ENCODE results near the gene CD9.
"Not testable (repeated sequence)": the region's sequence is repeated elsewhere in the genome, so short reads cannot be mapped to it uniquely, and the experiment has no call there.

Gene CD9, protein sequence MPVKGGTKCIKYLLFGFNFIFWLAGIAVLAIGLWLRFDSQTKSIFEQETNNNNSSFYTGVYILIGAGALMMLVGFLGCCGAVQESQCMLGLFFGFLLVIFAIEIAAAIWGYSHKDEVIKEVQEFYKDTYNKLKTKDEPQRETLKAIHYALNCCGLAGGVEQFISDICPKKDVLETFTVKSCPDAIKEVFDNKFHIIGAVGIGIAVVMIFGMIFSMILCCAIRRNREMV

DNA sequence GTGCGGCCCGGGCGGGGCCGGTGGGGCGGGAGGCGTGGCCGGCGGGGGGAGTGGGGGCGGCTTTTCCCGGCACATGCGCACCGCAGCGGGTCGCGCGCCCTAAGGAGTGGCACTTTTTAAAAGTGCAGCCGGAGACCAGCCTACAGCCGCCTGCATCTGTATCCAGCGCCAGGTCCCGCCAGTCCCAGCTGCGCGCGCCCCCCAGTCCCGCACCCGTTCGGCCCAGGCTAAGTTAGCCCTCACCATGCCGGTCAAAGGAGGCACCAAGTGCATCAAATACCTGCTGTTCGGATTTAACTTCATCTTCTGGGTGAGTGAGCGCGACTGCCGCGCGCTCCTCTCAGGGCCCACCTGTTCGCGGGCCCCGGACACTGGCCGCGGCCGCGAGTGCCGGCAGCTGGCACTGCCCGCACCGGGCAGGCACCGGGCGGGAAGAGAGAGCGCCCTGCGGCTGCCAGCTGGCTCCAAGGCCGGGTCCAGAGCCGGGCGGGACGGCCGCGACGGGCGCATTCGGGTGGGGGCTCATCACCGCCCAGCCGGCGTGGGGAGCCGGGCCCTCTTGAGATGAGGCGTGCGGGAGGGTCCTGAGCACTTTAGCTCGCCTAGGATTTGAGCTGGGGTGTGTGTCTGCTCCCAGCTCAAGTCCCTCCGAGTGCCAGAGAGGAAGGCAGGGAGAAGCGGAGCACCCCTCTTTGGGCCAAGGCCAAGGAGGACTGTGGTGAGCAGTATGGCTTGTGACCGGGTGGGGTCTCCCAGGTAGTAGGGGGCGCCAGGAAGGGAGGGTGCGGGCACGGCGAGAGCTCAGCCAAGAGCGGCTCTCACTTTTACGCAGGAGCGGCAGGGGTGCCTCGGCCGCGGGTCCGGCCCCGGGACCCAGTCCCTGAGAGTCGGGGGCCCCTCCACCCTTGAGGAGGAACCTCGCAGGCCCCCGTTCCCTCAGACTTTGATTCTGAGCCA lies at the start of gene CD9:
Gene CD9 (plus strand): TSS at position 145 of the 957 bp plus-strand sequence. CDS start 100 bp downstream, at position 245.
- POLR2A ChIA-PET = no interaction called here
- peak; percentile 52 for DNase-seq (ENCODE audit: extremely low spot score)
- CTCF ChIA-PET = interaction anchor here (1.2 to 2.0 kb wide), 4 partner anchors 26 to 78 kb away, joined by 3 to 10 read pairs (median 4); no protein-coding TSS in a partner anchor
- TF ChIP-seq, protein P1, sequence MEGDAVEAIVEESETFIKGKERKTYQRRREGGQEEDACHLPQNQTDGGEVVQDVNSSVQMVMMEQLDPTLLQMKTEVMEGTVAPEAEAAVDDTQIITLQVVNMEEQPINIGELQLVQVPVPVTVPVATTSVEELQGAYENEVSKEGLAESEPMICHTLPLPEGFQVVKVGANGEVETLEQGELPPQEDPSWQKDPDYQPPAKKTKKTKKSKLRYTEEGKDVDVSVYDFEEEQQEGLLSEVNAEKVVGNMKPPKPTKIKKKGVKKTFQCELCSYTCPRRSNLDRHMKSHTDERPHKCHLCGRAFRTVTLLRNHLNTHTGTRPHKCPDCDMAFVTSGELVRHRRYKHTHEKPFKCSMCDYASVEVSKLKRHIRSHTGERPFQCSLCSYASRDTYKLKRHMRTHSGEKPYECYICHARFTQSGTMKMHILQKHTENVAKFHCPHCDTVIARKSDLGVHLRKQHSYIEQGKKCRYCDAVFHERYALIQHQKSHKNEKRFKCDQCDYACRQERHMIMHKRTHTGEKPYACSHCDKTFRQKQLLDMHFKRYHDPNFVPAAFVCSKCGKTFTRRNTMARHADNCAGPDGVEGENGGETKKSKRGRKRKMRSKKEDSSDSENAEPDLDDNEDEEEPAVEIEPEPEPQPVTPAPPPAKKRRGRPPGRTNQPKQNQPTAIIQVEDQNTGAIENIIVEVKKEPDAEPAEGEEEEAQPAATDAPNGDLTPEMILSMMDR (IDR thresholded peaks at IDR 0.05; ENCODE audit: control extremely low read depth, extremely low read depth, low read depth, missing control alignments) = no peak

DNA sequence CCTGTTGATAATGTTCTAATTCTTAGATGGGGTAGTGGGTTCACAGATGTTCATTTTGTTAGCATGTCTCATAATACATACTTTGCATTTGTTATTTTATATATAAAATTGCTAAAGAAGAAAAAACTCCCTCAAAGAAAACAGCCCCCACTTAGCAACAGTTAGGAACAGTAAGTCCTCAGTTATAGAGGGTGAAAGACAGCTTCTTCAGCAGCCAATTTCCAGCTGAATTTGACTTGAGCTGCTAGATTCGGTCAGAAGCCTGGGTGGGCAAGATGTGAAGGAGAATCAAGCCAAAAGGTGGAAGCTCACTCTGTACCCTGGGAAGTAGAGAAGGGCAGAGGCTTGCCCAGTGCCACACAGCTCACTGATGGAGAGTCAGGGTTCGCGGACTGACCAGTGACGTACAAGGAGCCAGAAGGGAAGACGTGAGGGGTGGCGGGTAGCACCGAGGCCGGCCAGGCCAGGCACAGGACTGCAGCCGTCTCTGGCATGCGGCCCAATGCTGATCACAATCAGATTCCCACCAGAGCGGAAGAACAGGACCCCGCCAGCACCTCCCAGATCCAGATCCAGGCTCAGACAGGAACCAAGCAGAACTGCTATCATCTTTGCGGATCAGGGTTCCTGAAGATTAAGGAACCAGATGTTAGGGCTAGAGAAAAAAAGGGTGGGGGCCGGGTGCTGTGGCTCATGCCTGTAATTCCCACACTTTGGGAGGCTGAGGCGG lies 45.3 kb upstream of the CD9 start:
- DNase-seq (ENCODE audit: extremely low spot score) = no peak
- ChIA-PET POLR2A (no interaction called here), CTCF (interaction anchor here (0.9 to 1.3 kb wide), 2 partner anchors 12 to 13 kb away, joined by 3 to 4 read pairs; no protein-coding TSS in a partner anchor)
- TF ChIP-seq, protein P1 (IDR thresholded peaks at IDR 0.05; ENCODE audit: control extremely low read depth, extremely low read depth, low read depth, missing control alignments) = no peak

DNA sequence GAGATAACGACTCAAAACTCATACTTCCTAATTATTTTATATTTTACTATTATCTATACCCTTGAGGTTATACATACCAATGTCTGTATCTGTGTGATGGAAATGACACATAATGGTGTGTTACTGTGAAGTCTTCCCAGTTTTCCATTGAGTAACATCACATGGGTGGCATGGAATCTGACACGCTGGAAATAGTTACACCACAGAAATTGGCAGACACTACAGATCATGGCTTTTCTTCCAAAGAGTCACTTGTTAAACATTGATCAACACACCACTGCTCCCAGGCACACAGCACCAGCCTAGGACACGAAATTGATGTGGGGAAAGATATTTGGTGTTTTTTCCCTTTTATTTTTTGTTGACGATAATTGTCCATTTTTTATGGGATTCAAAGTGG lies 42.7 kb upstream of the CD9 start:
- CTCF ChIA-PET = interaction anchor here (1.0 kb wide), 1 partner anchor 11 kb away, joined by 3 read pairs; no protein-coding TSS in a partner anchor
- TF ChIP-seq, protein P1 (IDR thresholded peaks at IDR 0.05; ENCODE audit: control extremely low read depth, extremely low read depth, low read depth, missing control alignments) = no peak
- no peak for DNase-seq (ENCODE audit: extremely low spot score)
- POLR2A ChIA-PET = no interaction called here

DNA sequence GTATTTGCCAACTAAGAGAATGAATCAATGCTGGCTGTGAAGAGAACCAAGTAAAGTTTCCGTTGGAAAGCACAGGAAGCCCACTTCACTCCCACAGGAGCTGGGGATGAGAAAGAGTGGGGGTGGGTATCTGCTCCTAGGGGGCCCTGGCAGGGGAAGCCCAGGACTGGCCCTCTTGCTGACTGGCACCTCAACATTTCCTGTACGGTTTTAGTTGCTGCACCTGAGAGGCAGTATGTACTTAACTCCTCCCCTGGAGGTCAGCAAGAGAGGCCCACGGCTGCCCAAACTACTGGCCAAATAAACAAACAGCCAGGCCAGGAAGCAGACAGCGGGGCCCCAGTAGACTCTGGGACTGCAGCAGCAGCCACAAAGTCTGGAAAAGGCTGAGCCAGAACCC lies 41.9 kb upstream of the CD9 start:
- DNase-seq (ENCODE audit: extremely low spot score) = no peak
- POLR2A ChIA-PET = no interaction called here
- CTCF ChIA-PET = interaction anchor here (1.3 kb wide), 1 partner anchor 10 kb away, joined by 4 read pairs; no protein-coding TSS in a partner anchor
- TF ChIP-seq, protein P1 (IDR thresholded peaks at IDR 0.05; ENCODE audit: control extremely low read depth, extremely low read depth, low read depth, missing control alignments) = no peak

DNA sequence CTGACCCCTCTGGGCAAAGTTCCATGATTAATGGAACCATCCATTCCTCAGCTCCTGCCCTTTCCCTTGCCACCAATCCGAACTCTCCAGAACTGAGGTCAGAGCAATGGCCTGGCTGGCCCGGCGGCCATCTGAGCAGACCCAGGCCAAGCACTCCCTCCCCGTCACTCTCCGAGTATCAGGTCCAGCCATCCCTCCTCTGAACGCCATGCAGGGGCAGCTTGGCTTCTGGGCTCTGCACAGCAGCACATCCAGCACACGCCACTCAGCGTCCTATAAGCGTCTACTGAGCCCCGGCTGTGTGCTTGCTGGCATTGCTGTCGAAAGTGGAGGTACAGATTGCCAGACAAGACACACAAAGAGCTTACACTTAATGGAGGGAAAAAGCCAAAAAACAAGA lies 41.5 kb upstream of the CD9 start:
- CTCF ChIA-PET = interaction anchor here (1.3 kb wide), 1 partner anchor 9 kb away, joined by 4 read pairs; no protein-coding TSS in a partner anchor
- DNase-seq (ENCODE audit: extremely low spot score) = no peak
- POLR2A ChIA-PET = no interaction called here
- TF ChIP-seq, protein P1 (IDR thresholded peaks at IDR 0.05; ENCODE audit: control extremely low read depth, extremely low read depth, low read depth, missing control alignments) = no peak

DNA sequence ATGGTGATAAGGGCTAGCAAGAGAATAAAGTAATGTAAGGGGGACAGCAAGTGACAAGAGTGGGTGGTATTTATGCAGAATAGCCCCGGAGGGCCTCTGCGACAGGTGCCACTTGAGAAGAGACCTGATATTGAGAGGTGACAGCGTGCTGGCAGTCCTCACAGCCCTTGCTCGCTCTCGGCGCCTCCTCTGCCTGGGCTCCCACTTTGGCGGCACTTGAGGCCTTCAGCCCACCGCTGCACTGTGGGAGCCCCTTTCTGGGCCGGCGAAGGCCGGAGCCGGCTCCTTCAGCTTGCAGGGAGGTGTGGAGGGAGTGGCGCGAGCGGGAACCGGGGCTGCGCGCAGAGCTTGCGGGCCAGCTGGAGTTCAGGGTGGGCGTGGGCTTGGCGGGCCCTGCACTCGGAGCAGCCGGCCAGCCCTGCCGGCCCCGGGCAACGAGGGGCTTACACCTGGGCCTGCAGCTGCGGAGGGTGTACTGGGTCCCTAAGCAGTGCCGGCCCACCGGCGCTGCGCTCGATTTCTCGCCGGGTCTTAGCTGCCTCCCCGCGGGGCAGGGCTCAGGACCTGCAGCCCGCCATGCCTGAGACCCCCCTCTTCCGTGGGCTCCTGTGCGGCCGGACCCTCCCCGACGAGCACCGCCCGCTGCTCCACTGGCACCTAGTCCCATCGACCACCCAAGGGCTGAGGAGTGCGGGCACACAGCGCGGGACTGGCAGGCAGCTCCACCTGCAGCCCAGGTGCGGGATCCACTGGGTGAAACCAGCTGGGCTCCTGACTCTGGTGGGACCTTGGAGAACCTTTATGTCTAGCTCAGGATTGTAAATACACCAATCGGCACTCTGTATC lies 40.8 kb upstream of the CD9 start:
- CTCF ChIA-PET = interaction anchor here (1.2 to 1.7 kb wide), 4 partner anchors 8 to 36 kb away, joined by 3 to 4 read pairs (median 4); no protein-coding TSS in a partner anchor
- DNase-seq (ENCODE audit: extremely low spot score); POLR2A ChIA-PET: not testable (repeated sequence)

DNA sequence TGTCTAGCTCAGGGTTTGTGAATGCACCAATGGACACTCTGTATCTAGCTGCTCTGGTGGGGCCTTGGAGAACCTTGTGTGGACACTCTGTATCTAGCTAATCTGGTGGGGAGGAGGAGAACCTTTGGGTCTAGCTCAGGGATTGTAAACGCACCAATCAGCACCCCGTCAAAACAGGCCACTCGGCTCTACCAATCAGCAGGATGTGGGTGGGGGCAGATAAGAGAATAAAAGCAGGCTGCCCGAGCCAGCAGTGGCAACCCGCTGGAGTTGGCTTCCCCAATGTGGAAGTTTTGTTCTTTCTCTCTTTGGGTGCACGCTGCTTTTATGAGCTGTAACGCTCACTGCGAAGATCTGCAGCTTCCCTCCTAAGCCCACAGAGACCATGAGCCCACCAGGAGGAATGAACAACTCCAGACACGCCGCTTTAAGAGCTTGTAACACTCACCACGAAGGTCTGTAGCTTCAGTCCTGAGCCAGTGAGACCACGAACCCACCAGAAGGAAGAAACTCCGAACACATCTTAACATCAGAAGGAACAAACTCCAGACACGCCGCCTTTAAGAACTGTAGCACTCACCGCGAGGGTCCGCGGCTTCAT lies 40.1 kb upstream of the CD9 start:
- POLR2A ChIA-PET; DNase-seq (ENCODE audit: extremely low spot score): not testable (repeated sequence)
- CTCF ChIA-PET = interaction anchor here (1.2 to 1.7 kb wide), 3 partner anchors 9 to 35 kb away, joined by 3 to 4 read pairs (median 4); no protein-coding TSS in a partner anchor
